Ishikawa (cell line): ENCODE data around the gene TOR4A.

Source experiments
- EGR1 ChIP-seq: IDR thresholded peaks from 2 replicates; pipeline ENCODE4 v1.6.1; 2012
- EP300 ChIP-seq: IDR thresholded peaks from 2 replicates; pipeline ENCODE4 v1.6.1; 2012; ENCODE audit warnings: borderline replicate concordance
- MAX ChIP-seq: IDR thresholded peaks from 2 replicates; pipeline ENCODE4 v1.6.1; 2012
- REST ChIP-seq: IDR thresholded peaks from 2 replicates; pipeline ENCODE4 v1.6.1; 2012; ENCODE audit warnings: low read depth, mild to moderate bottlenecking
- TAF1 ChIP-seq: IDR thresholded peaks from 2 replicates; pipeline ENCODE4 v1.6.1; 2012; ENCODE audit warnings: low read depth, mild to moderate bottlenecking
- YY1 ChIP-seq: IDR thresholded peaks from 2 replicates; pipeline ENCODE4 v1.6.1; 2012; ENCODE audit warnings: low read depth
- ZBTB7A ChIP-seq: IDR thresholded peaks from 2 replicates; pipeline ENCODE4 v1.6.1; 2012; ENCODE audit warnings: low read depth

- TF ChIP-seq ZBTB7A (no peak), REST (no peak), EGR1 (no peak), MAX (no peak), YY1 (no peak), TAF1 (no peak), EP300 (no peak)
Measured at GRCh38 chr9:137318602-137319001, 41.1 kb downstream of the TOR4A start.
